ENCODE results near the gene GZMB.

DNA sequence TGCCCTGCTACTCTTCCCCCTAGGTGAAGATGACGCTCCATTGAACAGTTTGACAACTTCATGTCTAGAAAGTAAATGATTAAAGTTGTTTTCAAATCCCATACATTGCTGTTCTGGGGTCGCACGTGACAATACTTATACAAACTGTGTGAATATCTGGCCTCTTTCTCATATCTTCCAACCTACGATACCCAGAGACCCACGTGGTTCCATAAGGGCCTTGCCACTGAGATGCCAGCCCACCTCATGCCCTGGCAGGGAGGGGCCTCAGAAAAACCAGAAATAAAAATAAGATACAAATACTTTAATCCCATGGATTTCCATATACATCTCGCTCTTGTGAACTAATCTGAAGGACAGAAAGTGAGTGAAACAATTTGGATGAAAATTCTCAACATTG is 4.5 kb downstream of the GZMB start:
- TF ChIP-seq, protein P1, sequence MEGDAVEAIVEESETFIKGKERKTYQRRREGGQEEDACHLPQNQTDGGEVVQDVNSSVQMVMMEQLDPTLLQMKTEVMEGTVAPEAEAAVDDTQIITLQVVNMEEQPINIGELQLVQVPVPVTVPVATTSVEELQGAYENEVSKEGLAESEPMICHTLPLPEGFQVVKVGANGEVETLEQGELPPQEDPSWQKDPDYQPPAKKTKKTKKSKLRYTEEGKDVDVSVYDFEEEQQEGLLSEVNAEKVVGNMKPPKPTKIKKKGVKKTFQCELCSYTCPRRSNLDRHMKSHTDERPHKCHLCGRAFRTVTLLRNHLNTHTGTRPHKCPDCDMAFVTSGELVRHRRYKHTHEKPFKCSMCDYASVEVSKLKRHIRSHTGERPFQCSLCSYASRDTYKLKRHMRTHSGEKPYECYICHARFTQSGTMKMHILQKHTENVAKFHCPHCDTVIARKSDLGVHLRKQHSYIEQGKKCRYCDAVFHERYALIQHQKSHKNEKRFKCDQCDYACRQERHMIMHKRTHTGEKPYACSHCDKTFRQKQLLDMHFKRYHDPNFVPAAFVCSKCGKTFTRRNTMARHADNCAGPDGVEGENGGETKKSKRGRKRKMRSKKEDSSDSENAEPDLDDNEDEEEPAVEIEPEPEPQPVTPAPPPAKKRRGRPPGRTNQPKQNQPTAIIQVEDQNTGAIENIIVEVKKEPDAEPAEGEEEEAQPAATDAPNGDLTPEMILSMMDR (IDR thresholded peaks at IDR 0.05; ENCODE audit: poor library complexity) = no peak
- TF ChIP-seq EZH2 (IDR thresholded peaks at IDR 0.05; ENCODE audit: borderline replicate concordance) (no peak), EZH2phosphoT487 (IDR thresholded peaks at IDR 0.05; ENCODE audit: low read depth, severe bottlenecking, unreplicated experiment) (no peak)

All from hepatocyte (in vitro differentiated cells).